Stimulated activated memory B cell treated with anti-CD40 and anti-IgM and Interleukin-4, amounts not matched to agents 10 μg/mL and 1 μg/mL and 100 μg/mL, for 72 hours (primary cell): ENCODE data around the gene SPSB2.

Experiments used
- ATAC-seq: fragments of 150-1000 bp; cut with Tn5 transposase; 2 replicates; pipeline ENCODE4 v1.10.0; 2021
- H3K27ac Mint-ChIP-seq: one replicate; pipeline ENCODE4 v1.8.0; 2022; ENCODE audit warnings: mild to moderate bottlenecking, mixed read lengths
- H3K27me3 Mint-ChIP-seq: one replicate; pipeline ENCODE4 v1.8.0; 2022; ENCODE audit warnings: mixed read lengths
- H3K36me3 Mint-ChIP-seq: one replicate; pipeline ENCODE4 v1.8.0; 2022; ENCODE audit warnings: mixed read lengths
- H3K4me1 Mint-ChIP-seq: one replicate; pipeline ENCODE4 v1.8.0; 2022; ENCODE audit warnings: mixed read lengths
- H3K4me3 Mint-ChIP-seq: one replicate; pipeline ENCODE4 v1.8.0; 2022; ENCODE audit warnings: mild to moderate bottlenecking, moderate library complexity, mixed read lengths
- H3K9me3 Mint-ChIP-seq: one replicate; pipeline ENCODE4 v1.8.0; 2022; ENCODE audit warnings: mixed read lengths

The SPSB2 gene

GRCh38 chr12:6826125-6826733, 46.9 kb downstream of the SPSB2 start:
- H3K9me3 Mint-ChIP-seq = no peaks in the 10 kb centered on the region
- no peak overlapping the region for H3K4me3 Mint-ChIP-seq
- no peaks in the 10 kb centered on the region for H3K36me3 Mint-ChIP-seq
- no peak for ATAC-seq
- H3K27me3 Mint-ChIP-seq = peaks cover 99% of the 10 kb centered on the region
- H3K27ac Mint-ChIP-seq = no peak overlapping the region
- H3K4me1 Mint-ChIP-seq = peaks cover 47% of the 10 kb centered on the region

GRCh38 chr12:6825398-6826124, 47.5 kb downstream of the SPSB2 start:
- Mint-ChIP-seq H3K4me1 (peaks cover 50% of the 10 kb centered on the region), H3K36me3 (no peaks in the 10 kb centered on the region), H3K9me3 (no peaks in the 10 kb centered on the region), H3K27ac (no peak overlapping the region), H3K27me3 (peaks cover 97% of the 10 kb centered on the region), H3K4me3 (no peak overlapping the region)
- ATAC-seq = peak; percentile 71

GRCh38 chr12:6824901-6825381, 48.2 kb downstream of the SPSB2 start:
- no peaks in the 10 kb centered on the region for H3K9me3 Mint-ChIP-seq
- peaks cover 91% of the 10 kb centered on the region for H3K27me3 Mint-ChIP-seq
- H3K36me3 Mint-ChIP-seq = no peaks in the 10 kb centered on the region
- no peak overlapping the region for H3K4me3 Mint-ChIP-seq
- H3K4me1 Mint-ChIP-seq = peaks cover 50% of the 10 kb centered on the region
- H3K27ac Mint-ChIP-seq = no peak overlapping the region
- ATAC-seq = no peak

GRCh38 chr12:6824085-6824775, 48.9 kb downstream of the SPSB2 start:
- Mint-ChIP-seq H3K36me3 (no peaks in the 10 kb centered on the region), H3K9me3 (no peaks in the 10 kb centered on the region), H3K27me3 (peaks cover 84% of the 10 kb centered on the region)

GRCh38 chr12:6823182-6824084, 49.7 kb downstream of the SPSB2 start:
- Mint-ChIP-seq H3K27me3 (peaks cover 77% of the 10 kb centered on the region), H3K4me3 (no peak overlapping the region), H3K36me3 (no peaks in the 10 kb centered on the region), H3K27ac (no peak overlapping the region), H3K9me3 (no peaks in the 10 kb centered on the region), H3K4me1 (peaks cover 39% of the 10 kb centered on the region)
- no peak for ATAC-seq

More at GRCh38 chr12:6824085-6824775, 48.9 kb downstream of the SPSB2 start:
- H3K4me1 Mint-ChIP-seq = peaks cover 45% of the 10 kb centered on the region
- no peak overlapping the region for H3K27ac Mint-ChIP-seq
- ATAC-seq = no peak
- no peak overlapping the region for H3K4me3 Mint-ChIP-seq

GRCh38 chr12:6822426-6823135, 50.5 kb downstream of the SPSB2 start:
- Mint-ChIP-seq H3K27me3 (peaks cover 69% of the 10 kb centered on the region), H3K27ac (no peak overlapping the region), H3K4me1 (peaks cover 32% of the 10 kb centered on the region), H3K9me3 (no peaks in the 10 kb centered on the region), H3K36me3 (no peaks in the 10 kb centered on the region), H3K4me3 (no peak overlapping the region)
- ATAC-seq = no peak

GRCh38 chr12:6821591-6822425, 51.3 kb downstream of the SPSB2 start, which contains the start of gene GPR162:
GPR162 (plus strand) TSS chr12:6821821; CDS start chr12:6823899, 2,078 bp downstream.
- ATAC-seq = no peak
- Mint-ChIP-seq H3K36me3 (no peaks in the 10 kb centered on the region), H3K27ac (no peak within 1 kb of the TSS), H3K4me3 (peak within 1 kb of the TSS; percentile 41), H3K9me3 (no peaks in the 10 kb centered on the region), H3K27me3 (peaks cover 61% of the 10 kb centered on the region), H3K4me1 (peaks cover 25% of the 10 kb centered on the region)
